ENCODE data around the gene COL7A1.

Gene COL7A1

GRCh38 chr3:48595075-48595525 is at the start of gene COL7A1:
TSS of gene COL7A1 (minus strand) at chr3:48595329. CDS start at chr3:48595159, 170 bp downstream.
- peak; percentile 19 for DNase-seq

- no peak for DNase-seq
Measured at GRCh38 chr3:48642605-48643004, 47.5 kb upstream of the COL7A1 start.

- no peak for DNase-seq
Measured at GRCh38 chr3:48641396-48641795, 46.3 kb upstream of the COL7A1 start.

- DNase-seq = no peak
Measured at GRCh38 chr3:48639944-48640606, 44.9 kb upstream of the COL7A1 start.

GRCh38 chr3:48637305-48637704 is 42.2 kb upstream of the COL7A1 start:
- no peak for DNase-seq

- DNase-seq = no peak
Measured at GRCh38 chr3:48636149-48636655, 41.1 kb upstream of the COL7A1 start.

- peak; percentile 89 for DNase-seq
Measured at GRCh38 chr3:48635222-48636021, 40.3 kb upstream of the COL7A1 start, which contains the start of gene SLC26A6. TSS of gene SLC26A6 (minus strand) at chr3:48635461. CDS start at chr3:48635393, 68 bp downstream.

- peak; percentile 48 for DNase-seq
Measured at GRCh38 chr3:48634661-48635221, 39.6 kb upstream of the COL7A1 start.

- no peak for DNase-seq
Measured at GRCh38 chr3:48633743-48634142, 38.6 kb upstream of the COL7A1 start.

GRCh38 chr3:48633256-48633655 is 38.1 kb upstream of the COL7A1 start:
- no peak for DNase-seq

GRCh38 chr3:48631516-48632448 is 36.7 kb upstream of the COL7A1 start:
- no peak for DNase-seq

- DNase-seq = no peak
Measured at GRCh38 chr3:48630833-48631232, 35.7 kb upstream of the COL7A1 start.

- no peak for DNase-seq
Measured at GRCh38 chr3:48630407-48630806, 35.3 kb upstream of the COL7A1 start.

- DNase-seq = no peak
Measured at GRCh38 chr3:48629894-48630293, 34.8 kb upstream of the COL7A1 start.

GRCh38 chr3:48628277-48629017 is 33.3 kb upstream of the COL7A1 start:
- DNase-seq = no peak

GRCh38 chr3:48625600-48625999 is 30.5 kb upstream of the COL7A1 start:
- no peak for DNase-seq

- DNase-seq = no peak
Measured at GRCh38 chr3:48624767-48625166, 29.6 kb upstream of the COL7A1 start.

- DNase-seq = peak; percentile 66
Measured at GRCh38 chr3:48623851-48624547, 28.9 kb upstream of the COL7A1 start.

GRCh38 chr3:48621461-48621869 is 26.3 kb upstream of the COL7A1 start, which contains the start of gene TMEM89:
TSS of gene TMEM89 (minus strand) at chr3:48621769. CDS start at chr3:48621756, 13 bp downstream.
- no peak for DNase-seq

GRCh38 chr3:48619541-48620524 is 24.7 kb upstream of the COL7A1 start:
- no peak for DNase-seq
